COLO668 (cell line): ENCODE data around the gene CIB2.

ENCODE experiments used
- DNase-seq: peaks from one replicate; lab custom pipeline; 2025; ENCODE audit not compliant: unreplicated experiment; lab: John Stamatoyannopoulos, UW

The CIB2 gene

GRCh38 chr15:78109156-78109555, 22.1 kb downstream of the CIB2 start:
- DNase-seq = no peak

- DNase-seq = peak; percentile 84
Observed at GRCh38 chr15:78108300-78109084, 22.8 kb downstream of the CIB2 start.

GRCh38 chr15:78107471-78107870, 23.8 kb downstream of the CIB2 start:
- DNase-seq = no peak

GRCh38 chr15:78105476-78106241, 25.6 kb downstream of the CIB2 start:
- no peak for DNase-seq

GRCh38 chr15:78104566-78105475, 26.4 kb downstream of the CIB2 start:
- no peak for DNase-seq

- DNase-seq = no peak
Observed at GRCh38 chr15:78104119-78104479, 27.1 kb downstream of the CIB2 start.

- DNase-seq = no peak
Observed at GRCh38 chr15:78103406-78104118, 27.7 kb downstream of the CIB2 start.

- no peak for DNase-seq
Observed at GRCh38 chr15:78102741-78103140, 28.5 kb downstream of the CIB2 start.

- DNase-seq = no peak
Observed at GRCh38 chr15:78102211-78102610, 29.0 kb downstream of the CIB2 start.

- no peak for DNase-seq
Observed at GRCh38 chr15:78101423-78102105, 29.7 kb downstream of the CIB2 start.

GRCh38 chr15:78100886-78101285, 30.4 kb downstream of the CIB2 start:
- no peak for DNase-seq

GRCh38 chr15:78098131-78098755, 33.0 kb downstream of the CIB2 start:
- no peak for DNase-seq

- no peak for DNase-seq
Observed at GRCh38 chr15:78097667-78098066, 33.6 kb downstream of the CIB2 start.

- no peak for DNase-seq
Observed at GRCh38 chr15:78093242-78094020, 37.8 kb downstream of the CIB2 start.

GRCh38 chr15:78092261-78093041, 38.8 kb downstream of the CIB2 start, which contains the start of gene SH2D7:
TSS of gene SH2D7 (plus strand) at chr15:78092561. CDS start at chr15:78092585, 24 bp downstream.
- no peak for DNase-seq

GRCh38 chr15:78090422-78091063, 40.7 kb downstream of the CIB2 start:
- no peak for DNase-seq

GRCh38 chr15:78088773-78089080, 42.5 kb downstream of the CIB2 start:
- no peak for DNase-seq
